ENCODE data around the gene CHST6. TPM values are rescaled to one million over a fixed set of nuclear protein-coding genes. Genes with fewer than 3 reads are reported as not detected.

Gene CHST6
- total and polyA plus RNA-seq, 3 donors from 2014 or later, result 1.1 to 9.4 (median 6.1) TPM

GRCh38 chr16:75535901-75536300 lies 40.7 kb upstream of the CHST6 start, which contains the start of gene CHST5:
Gene CHST5 (minus strand): TSS chr16:75536108. CDS start chr16:75530384, 5,724 bp downstream.
- Histone ChIP-seq H3K9me3 (no peaks in the 10 kb centered on the region), H3K36me3 (ENCODE audit: low read depth, missing control alignments) (no peaks in the 10 kb centered on the region), H3K27ac (no peak within 1 kb of the TSS), H3K27me3 (no peaks in the 10 kb centered on the region), H3K4me3 (no peak within 1 kb of the TSS), H3K4me1 (no peaks in the 10 kb centered on the region)
- TF ChIP-seq CTCF (IDR thresholded peaks at IDR 0.05), result no peak
- no peak for TF ChIP-seq POLR2A (IDR thresholded peaks at IDR 0.05)
- intact Hi-C loops (cut with DNase I; ENCODE audit: low total_unique reads), result no loop called here
- 76 to 80% methylated on average over 7 of the region's 7 CpGs for WGBS, 2 donors
- DNase-seq, result no peak

- Histone ChIP-seq H3K27me3 (no peaks in the 10 kb centered on the region), H3K4me3 (no peak overlapping the region), H3K9me3 (no peaks in the 10 kb centered on the region), H3K27ac (no peak overlapping the region), H3K4me1 (no peaks in the 10 kb centered on the region), H3K36me3 (ENCODE audit: low read depth, missing control alignments) (no peaks in the 10 kb centered on the region)
- 28 to 50% methylated on average over 34 of the region's 34 CpGs for WGBS, 2 donors
- intact Hi-C loops (cut with DNase I; ENCODE audit: low total_unique reads), result no loop called here
- no peak for DNase-seq
- TF ChIP-seq CTCF (IDR thresholded peaks at IDR 0.05), result no peak
- TF ChIP-seq POLR2A (IDR thresholded peaks at IDR 0.05), result no peak
Measured at GRCh38 chr16:75535211-75535843, 40.1 kb upstream of the CHST6 start.

GRCh38 chr16:75534560-75535205 lies 39.4 kb upstream of the CHST6 start:
- DNase-seq, result no peak
- no peaks in the 10 kb centered on the region for H3K4me1 ChIP-seq
- H3K27ac ChIP-seq, result no peak overlapping the region
- H3K4me3 ChIP-seq, result no peak overlapping the region
- WGBS, 2 donors, result 54 to 76% methylated on average over 16 to 19 of the region's 19 CpGs
- intact Hi-C loops (cut with DNase I; ENCODE audit: low total_unique reads), result no loop called here
- H3K27me3 ChIP-seq, result no peaks in the 10 kb centered on the region
- TF ChIP-seq CTCF (IDR thresholded peaks at IDR 0.05) (no peak), POLR2A (IDR thresholded peaks at IDR 0.05) (no peak)
- H3K36me3 ChIP-seq (ENCODE audit: low read depth, missing control alignments), result no peaks in the 10 kb centered on the region
- no peaks in the 10 kb centered on the region for H3K9me3 ChIP-seq

- WGBS, 2 donors, result 91 to 100% methylated on average over 2 of the region's 2 CpGs
- H3K4me3 ChIP-seq, result no peak overlapping the region
- no peaks in the 10 kb centered on the region for H3K27me3 ChIP-seq
- intact Hi-C loops (cut with DNase I; ENCODE audit: low total_unique reads), result no loop called here
- no peaks in the 10 kb centered on the region for H3K9me3 ChIP-seq
- no peak for DNase-seq
- TF ChIP-seq CTCF (IDR thresholded peaks at IDR 0.05) (no peak), POLR2A (IDR thresholded peaks at IDR 0.05) (no peak)
- no peaks in the 10 kb centered on the region for H3K4me1 ChIP-seq
- no peak overlapping the region for H3K27ac ChIP-seq
- no peaks in the 10 kb centered on the region for H3K36me3 ChIP-seq (ENCODE audit: low read depth, missing control alignments)
Measured at GRCh38 chr16:75532791-75533190, 37.5 kb upstream of the CHST6 start.
